ENCODE results near the gene TRIML1. TPM values are rescaled to one million over a fixed set of nuclear protein-coding genes. Genes with fewer than 3 reads are reported as not detected.

TRIML1 gene
- total and polyA plus RNA-seq, 2 of the 13 experiments (the other 11 are each of a cell fraction or from before 2014, with no cell fraction given), result not detected

DNA sequence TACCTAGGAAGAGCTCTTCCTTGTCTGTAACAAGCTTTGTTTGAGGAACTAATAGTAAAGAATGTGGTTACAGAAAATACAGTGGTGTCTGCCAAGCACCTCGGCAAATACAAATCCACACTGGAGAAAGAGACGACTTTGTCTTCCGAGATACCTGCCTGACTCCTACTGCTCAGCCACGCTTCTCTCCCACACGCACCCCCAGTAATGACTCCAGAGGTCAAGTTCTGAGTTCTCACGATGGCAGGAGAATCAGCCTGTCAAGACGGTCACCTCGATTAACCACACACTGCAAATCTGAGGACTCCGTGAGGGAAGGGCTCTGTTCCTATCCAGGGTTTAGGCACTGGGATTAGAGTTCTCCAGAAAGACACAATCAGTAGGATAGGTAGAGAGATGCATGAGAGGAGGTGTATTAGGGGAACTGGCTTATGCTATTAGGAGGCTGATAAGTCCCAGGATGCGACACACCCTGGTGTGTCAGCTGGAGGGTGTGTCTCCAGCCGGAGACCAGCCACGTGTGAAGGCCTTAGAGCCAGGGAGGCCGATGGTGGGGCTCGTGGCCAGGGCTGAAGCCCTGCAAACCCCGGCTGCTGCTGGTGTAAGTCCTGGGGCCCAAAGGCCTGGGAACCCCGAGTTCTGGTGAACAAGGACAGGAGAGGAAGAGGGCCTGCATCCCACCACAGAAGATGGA, 21.5 kb upstream of the TRIML1 start (continued):
- TF ChIP-seq RFXANK (CRISPR knock-in tag; IDR thresholded peaks at IDR 0.05) (no peak), TCF7 (IDR thresholded peaks at IDR 0.05; ENCODE audit: low read depth) (no peak), ZNF138 (CRISPR knock-in tag; IDR thresholded peaks at IDR 0.05; ENCODE audit: low read depth) (no peak), IRF9 (CRISPR knock-in tag; IDR thresholded peaks at IDR 0.05; ENCODE audit: borderline replicate concordance) (no peak), ARHGAP35 (CRISPR knock-in tag; IDR thresholded peaks at IDR 0.05; ENCODE audit: borderline replicate concordance) (no peak), GFI1 (CRISPR knock-in tag; IDR thresholded peaks at IDR 0.05; ENCODE audit: borderline replicate concordance) (no peak)
- TF ChIP-seq, protein P1, sequence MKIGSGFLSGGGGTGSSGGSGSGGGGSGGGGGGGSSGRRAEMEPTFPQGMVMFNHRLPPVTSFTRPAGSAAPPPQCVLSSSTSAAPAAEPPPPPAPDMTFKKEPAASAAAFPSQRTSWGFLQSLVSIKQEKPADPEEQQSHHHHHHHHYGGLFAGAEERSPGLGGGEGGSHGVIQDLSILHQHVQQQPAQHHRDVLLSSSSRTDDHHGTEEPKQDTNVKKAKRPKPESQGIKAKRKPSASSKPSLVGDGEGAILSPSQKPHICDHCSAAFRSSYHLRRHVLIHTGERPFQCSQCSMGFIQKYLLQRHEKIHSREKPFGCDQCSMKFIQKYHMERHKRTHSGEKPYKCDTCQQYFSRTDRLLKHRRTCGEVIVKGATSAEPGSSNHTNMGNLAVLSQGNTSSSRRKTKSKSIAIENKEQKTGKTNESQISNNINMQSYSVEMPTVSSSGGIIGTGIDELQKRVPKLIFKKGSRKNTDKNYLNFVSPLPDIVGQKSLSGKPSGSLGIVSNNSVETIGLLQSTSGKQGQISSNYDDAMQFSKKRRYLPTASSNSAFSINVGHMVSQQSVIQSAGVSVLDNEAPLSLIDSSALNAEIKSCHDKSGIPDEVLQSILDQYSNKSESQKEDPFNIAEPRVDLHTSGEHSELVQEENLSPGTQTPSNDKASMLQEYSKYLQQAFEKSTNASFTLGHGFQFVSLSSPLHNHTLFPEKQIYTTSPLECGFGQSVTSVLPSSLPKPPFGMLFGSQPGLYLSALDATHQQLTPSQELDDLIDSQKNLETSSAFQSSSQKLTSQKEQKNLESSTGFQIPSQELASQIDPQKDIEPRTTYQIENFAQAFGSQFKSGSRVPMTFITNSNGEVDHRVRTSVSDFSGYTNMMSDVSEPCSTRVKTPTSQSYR (CRISPR knock-in tag; IDR thresholded peaks at IDR 0.05; ENCODE audit: borderline replicate concordance), result no peak

DNA sequence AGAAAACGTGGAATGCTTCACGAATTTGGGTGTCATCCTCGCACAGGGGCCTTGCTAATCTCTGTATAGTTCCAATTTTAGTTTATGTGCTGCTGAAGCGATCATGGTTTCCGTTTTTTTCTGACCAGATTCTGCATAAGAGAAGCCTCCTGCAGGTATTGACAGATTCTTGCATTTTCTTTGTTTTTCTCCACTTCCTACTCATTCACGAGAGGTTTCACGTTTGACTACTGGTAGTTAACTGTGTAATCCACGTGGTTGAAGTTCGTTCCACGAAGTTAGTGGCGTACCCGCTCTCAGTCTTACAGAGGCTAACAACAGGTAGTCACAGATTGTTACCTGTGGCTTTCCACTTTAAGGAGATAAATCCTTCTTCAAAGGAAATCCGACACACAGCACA, 17.7 kb upstream of the TRIML1 start:
- no peak for DNase-seq (ENCODE audit: low spot score)
- no peak for ATAC-seq
- H3K27me3 ChIP-seq (ENCODE audit: control insufficient read depth in 1 of 2, insufficient read depth in 2 of 2, low read length in 2 of 2), result peaks cover 0 to 15% of the 10 kb centered on the region in 2 experiments; a peak in 3 of 5 replicates
- H3K27ac ChIP-seq (ENCODE audit: extremely low read length, insufficient read depth, low read length), result no peak overlapping the region
- in situ Hi-C loops (cut with HindIII; ENCODE audit: extremely low pct_ligation_motif_present, low pct_unique_long_range_greater_than_20kb), result no loop called here
- no peaks in the 10 kb centered on the region for H3K36me3 ChIP-seq (replicated peaks in 1 of 2; ENCODE audit: control insufficient read depth in 1 of 2, insufficient read depth in 2 of 2, low read length in 2 of 2)
- H3K4me1 ChIP-seq (ENCODE audit: insufficient read depth, low read length), result no peaks in the 10 kb centered on the region
- no peaks in the 10 kb centered on the region for H3K79me2 ChIP-seq (ENCODE audit: insufficient read depth, low read length)
- ChIA-PET POLR2A (no interaction called here), CTCF (ENCODE audit: low intra/inter-chr PET ratio, low total read pairs) (no interaction called here)
- intact Hi-C loops (cut with micrococcal nuclease; ENCODE audit: unreplicated experiment), result no loop called here
- no peak overlapping the region for H3K9ac ChIP-seq (ENCODE audit: insufficient read depth, low read depth, low read length)
- FAIRE-seq, result no peak
- no peaks in the 10 kb centered on the region for H4K20me1 ChIP-seq (ENCODE audit: insufficient read depth, low read length)
- WGBS (ENCODE audit: low lambda C conversion rate), result 11% methylated on average over 13 of the region's 13 CpGs
- no peak for TF ChIP-seq TEF (CRISPR knock-in tag; IDR thresholded peaks at IDR 0.05)
- TF ChIP-seq ZSCAN29 (CRISPR knock-in tag; conservative IDR thresholded peaks at IDR 0.05), result no peak
- no peak for TF ChIP-seq CCDC6 (CRISPR knock-in tag; IDR thresholded peaks at IDR 0.05)
- TF ChIP-seq NPAS2 (CRISPR knock-in tag; IDR thresholded peaks at IDR 0.05; ENCODE audit: borderline replicate concordance), result no peak
- TF ChIP-seq ZNF570 (CRISPR knock-in tag; IDR thresholded peaks at IDR 0.05; ENCODE audit: borderline replicate concordance), result no peak
- TF ChIP-seq ZNF513 (CRISPR knock-in tag; conservative IDR thresholded peaks at IDR 0.05), result no peak
- no peak for TF ChIP-seq KLF16 (CRISPR knock-in tag; IDR thresholded peaks at IDR 0.05)
- TF ChIP-seq SRSF1 (optimal IDR thresholded peaks at IDR 0.05; ENCODE audit: low read depth, low read length), result no peak
- H3K9me3 ChIP-seq (ENCODE audit: low read length), result no peaks in the 10 kb centered on the region
- no peak overlapping the region for H2AFZ ChIP-seq (ENCODE audit: low read length)
- H3K4me2 ChIP-seq (ENCODE audit: low read depth, low read length), result no peak overlapping the region
- BruUV-seq (replicated peaks), result no TSS peak
- H3K4me3 ChIP-seq (replicated peaks in 1 of 3; ENCODE audit: insufficient read depth in 1 of 3, low read depth in 2 of 3, low read length in 3 of 3), result no peak overlapping the region

Data from HepG2 (cell line).